ACC112 (cell line): ENCODE data around the gene PGBD4.
"Not testable (repeated sequence)": the region's sequence is repeated elsewhere in the genome, so short reads cannot be mapped to it uniquely, and the experiment has no call there.

Source experiments
- H2AFZ ChIP-seq: fragments of 200-600 bp; sonication (generic); one replicate; pipeline ENCODE4 v1.6.0; 2017; ENCODE audit warnings: antibody characterized with exemption, low read length; ENCODE audit not compliant: unreplicated experiment
- H3K27ac ChIP-seq: fragments of 200-600 bp; sonication (generic); 2 replicates; pipeline ENCODE4 v1.5.1; 2014; ENCODE audit warnings: low read depth, mild to moderate bottlenecking, antibody characterized with exemption, low read length, moderate library complexity
- H3K27me3 ChIP-seq: fragments of 200-600 bp; sonication (generic); 2 replicates; pipeline ENCODE4 v1.6.1; 2014; ENCODE audit warnings: mild to moderate bottlenecking, antibody characterized with exemption, low read length, moderate library complexity, mixed read lengths; ENCODE audit not compliant: insufficient read depth
- H3K36me3 ChIP-seq: fragments of 200-600 bp; sonication (generic); 2 replicates; pipeline ENCODE4 v1.6.1; 2016; ENCODE audit warnings: mild to moderate bottlenecking, antibody characterized with exemption, low read length, moderate library complexity, mixed read lengths; ENCODE audit not compliant: insufficient read depth
- H3K4me1 ChIP-seq: fragments of 200-600 bp; sonication (generic); one replicate; pipeline ENCODE4 v1.6.1; 2016; ENCODE audit warnings: low read length, mixed read lengths; ENCODE audit not compliant: insufficient read depth, unreplicated experiment, control insufficient read depth
- H3K4me3 ChIP-seq: fragments of 200-600 bp; sonication (generic); 2 replicates; pipeline ENCODE4 v1.5.1; 2014; ENCODE audit warnings: mild to moderate bottlenecking, low read depth, low read length
- H3K79me2 ChIP-seq: fragments of 200-600 bp; sonication (generic); one replicate; pipeline ENCODE4 v1.6.0; 2016; ENCODE audit warnings: low read length; ENCODE audit not compliant: control insufficient read depth, unreplicated experiment, insufficient read depth

The PGBD4 gene

DNA sequence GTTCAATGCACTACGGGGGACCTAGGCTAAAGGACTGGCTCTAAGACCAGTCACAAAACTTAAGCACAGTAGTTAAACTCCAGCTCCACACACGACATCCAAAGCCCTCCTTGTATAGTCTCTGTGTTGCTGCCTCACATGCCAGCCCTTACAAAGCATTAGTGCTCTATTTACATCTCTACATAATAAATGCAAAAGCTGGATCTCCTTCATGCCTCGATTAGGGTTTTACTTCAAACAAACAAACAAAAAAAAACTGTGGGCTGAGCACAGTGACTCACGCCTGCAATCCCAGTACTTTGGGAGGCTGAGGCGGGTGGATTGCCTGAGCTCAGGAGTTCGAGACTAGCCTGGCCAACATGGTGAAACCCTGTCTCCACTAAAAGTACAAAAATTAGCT is 9.6 kb downstream of the PGBD4 start:
- Histone ChIP-seq H3K79me2 (no peaks in the 10 kb centered on the region), H3K27ac (no peak overlapping the region), H3K4me1 (no peaks in the 10 kb centered on the region), H3K36me3 (no peaks in the 10 kb centered on the region), H2AFZ (no peak overlapping the region), H3K27me3 (no peaks in the 10 kb centered on the region), H3K4me3 (no peak overlapping the region)

DNA sequence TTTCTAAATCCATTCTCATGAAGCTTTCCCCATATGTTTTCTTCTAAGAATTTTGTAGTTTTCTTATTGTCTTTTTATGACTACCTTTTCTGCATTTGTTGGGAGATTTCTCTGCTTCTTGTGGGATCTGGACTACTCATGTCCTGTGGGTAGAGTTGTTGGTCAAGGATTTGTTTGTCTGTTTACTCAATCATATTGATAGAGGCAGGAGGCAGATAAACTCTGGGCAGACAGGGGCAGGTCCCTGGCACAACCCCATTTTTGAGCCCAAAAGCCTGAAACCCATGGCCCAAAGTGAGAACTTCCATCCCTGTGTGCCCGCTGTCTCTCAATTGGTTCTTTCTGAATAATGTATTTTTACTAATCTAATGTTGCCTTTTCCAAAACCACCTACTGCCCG is 12.3 kb downstream of the PGBD4 start:
- no peak overlapping the region for H3K4me3 ChIP-seq
- no peak overlapping the region for H2AFZ ChIP-seq
- no peaks in the 10 kb centered on the region for H3K79me2 ChIP-seq
- no peak overlapping the region for H3K27ac ChIP-seq
- H3K27me3 ChIP-seq, result no peaks in the 10 kb centered on the region
- H3K4me1 ChIP-seq, result no peaks in the 10 kb centered on the region
- no peaks in the 10 kb centered on the region for H3K36me3 ChIP-seq

DNA sequence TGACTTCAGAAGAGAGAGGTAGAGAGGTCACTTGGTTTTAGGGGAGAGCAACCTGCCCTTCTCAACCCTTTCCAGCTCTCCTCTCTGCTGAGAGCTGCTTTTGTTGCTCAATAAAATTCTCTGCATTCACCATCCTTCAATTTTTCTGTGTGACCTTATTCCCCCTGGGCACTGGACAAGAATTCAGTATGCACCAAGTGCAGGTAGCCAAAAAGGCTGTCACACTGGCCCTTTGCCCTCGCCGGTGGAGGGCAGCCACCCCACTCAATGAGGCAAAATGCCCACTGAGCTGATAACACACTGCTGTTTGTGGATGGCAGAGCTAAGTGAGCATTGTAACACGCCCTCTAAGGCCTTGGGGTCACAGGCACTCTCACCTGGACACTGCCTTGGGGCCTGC is 12.9 kb downstream of the PGBD4 start:
- no peak overlapping the region for H2AFZ ChIP-seq
- no peak overlapping the region for H3K27ac ChIP-seq
- no peaks in the 10 kb centered on the region for H3K36me3 ChIP-seq
- H3K79me2 ChIP-seq, result no peaks in the 10 kb centered on the region
- no peaks in the 10 kb centered on the region for H3K4me1 ChIP-seq
- H3K4me3 ChIP-seq, result no peak overlapping the region
- no peaks in the 10 kb centered on the region for H3K27me3 ChIP-seq

DNA sequence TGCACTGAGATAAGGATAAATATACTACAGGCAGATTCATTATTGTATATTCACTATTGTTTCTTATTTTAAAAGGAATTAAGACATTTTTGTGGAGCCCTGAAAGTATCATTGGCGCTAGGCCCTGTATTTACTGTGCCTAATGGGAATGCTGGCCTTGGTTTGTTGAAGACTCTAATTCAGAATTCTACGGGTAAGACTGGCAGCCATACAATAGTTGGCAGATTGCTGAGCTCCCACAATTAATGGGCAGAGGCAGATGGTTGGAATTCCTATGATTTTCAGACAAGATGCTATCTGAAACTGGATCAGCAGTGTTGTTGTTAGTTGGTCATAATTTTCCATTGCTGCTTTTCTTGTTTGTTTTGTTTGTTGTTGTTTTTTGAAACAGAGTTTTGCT is 14.7 kb downstream of the PGBD4 start:
- Histone ChIP-seq H3K27me3 (no peaks in the 10 kb centered on the region), H2AFZ (no peak overlapping the region), H3K36me3 (no peaks in the 10 kb centered on the region), H3K4me1 (no peaks in the 10 kb centered on the region), H3K79me2 (no peaks in the 10 kb centered on the region), H3K4me3 (no peak overlapping the region), H3K27ac (no peak overlapping the region)

DNA sequence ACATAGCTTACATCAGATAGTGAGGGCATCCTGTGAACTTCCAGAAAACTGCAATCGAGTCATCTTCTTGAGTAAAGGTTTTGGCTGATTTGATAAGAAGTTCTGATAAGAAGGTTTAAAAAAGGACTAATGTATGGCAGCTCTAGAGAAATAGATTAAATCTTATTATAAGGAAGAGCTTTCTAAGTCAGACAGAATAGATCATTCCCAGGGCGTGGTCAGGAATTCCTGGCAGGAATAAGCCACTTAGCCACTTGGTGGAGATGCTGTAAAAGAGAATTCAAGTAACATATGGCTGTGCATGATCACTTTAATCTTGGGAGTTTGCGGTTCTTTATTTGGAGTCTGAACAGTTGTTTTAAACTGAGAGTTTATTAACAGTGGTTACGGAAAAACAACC is 17.4 kb downstream of the PGBD4 start:
- H3K4me1 ChIP-seq, result peaks cover 14% of the 10 kb centered on the region
- H2AFZ ChIP-seq, result no peak overlapping the region
- H3K79me2 ChIP-seq, result no peaks in the 10 kb centered on the region
- no peak overlapping the region for H3K4me3 ChIP-seq
- H3K36me3 ChIP-seq, result no peaks in the 10 kb centered on the region
- H3K27ac ChIP-seq, result no peak overlapping the region
- no peaks in the 10 kb centered on the region for H3K27me3 ChIP-seq

DNA sequence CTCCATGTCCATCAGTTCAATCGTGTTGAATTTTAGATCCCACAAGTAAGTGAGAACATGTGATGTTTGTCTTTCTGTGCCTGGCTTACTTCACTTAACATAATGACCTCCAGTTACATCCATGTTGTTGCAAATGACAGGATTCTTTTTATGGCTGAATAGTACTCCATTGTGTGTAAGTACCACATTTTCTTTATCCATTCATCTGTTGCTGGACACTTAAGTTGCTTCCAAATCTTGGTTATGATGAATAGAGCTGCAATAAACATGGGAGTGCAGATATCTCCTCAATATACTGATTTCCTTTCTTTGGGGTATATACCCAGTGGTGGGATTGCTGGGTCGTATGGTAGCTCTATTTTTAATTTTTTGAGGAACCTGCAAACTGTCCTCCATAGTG is 18.5 kb downstream of the PGBD4 start:
- peaks cover 14% of the 10 kb centered on the region for H3K4me1 ChIP-seq
- H3K36me3 ChIP-seq, H3K79me2 ChIP-seq, H3K27ac ChIP-seq, H2AFZ ChIP-seq, H3K4me3 ChIP-seq, H3K27me3 ChIP-seq: not testable (repeated sequence)

DNA sequence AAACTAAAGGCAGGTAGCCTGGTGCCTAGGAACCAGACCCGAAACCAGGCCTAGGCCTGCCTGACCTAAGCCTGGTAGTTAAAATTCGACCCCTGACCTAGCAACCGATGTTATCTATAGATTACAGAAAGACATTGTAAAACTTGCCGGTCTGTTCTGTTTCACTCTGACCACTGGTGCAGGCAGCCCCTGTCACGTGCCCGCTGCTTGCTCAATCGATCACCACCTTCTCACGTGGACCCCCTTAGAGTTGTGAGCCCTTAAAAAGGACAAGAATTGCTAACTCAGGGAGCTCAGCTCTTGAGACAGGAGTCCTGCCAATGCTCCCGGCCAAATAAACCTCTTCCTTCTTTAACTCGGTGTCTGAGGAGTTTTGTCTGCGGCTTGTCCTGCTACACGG is 19.9 kb downstream of the PGBD4 start:
- not testable (repeated sequence) for H3K27me3 ChIP-seq

DNA sequence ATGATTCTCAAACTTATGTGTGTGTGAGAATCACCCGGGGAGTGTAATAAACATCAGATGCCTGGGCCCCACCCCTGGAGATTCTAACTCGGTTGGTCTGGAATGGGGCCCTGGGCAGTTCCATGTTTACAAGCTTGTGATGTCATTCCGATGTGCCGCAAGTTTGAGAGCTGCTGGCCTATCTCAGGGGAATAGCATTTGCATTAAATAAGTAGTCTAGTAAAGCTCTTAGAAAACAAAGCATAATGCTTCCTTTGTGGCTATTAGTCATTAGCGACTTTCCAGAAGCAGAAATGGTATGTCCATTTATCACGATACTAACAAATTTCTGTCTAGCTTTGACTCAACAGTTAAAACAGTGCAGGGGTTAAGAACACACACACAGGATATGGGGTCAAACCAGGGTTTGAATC is 20.9 kb downstream of the PGBD4 start:
- H2AFZ ChIP-seq, result peak overlapping the region; percentile 17

More for the DNA sequence above, 19.9 kb downstream of the PGBD4 start:
- H2AFZ ChIP-seq, H3K4me3 ChIP-seq, H3K27ac ChIP-seq, H3K36me3 ChIP-seq, H3K79me2 ChIP-seq: not testable (repeated sequence)
- H3K4me1 ChIP-seq, result peaks cover 14% of the 10 kb centered on the region

DNA sequence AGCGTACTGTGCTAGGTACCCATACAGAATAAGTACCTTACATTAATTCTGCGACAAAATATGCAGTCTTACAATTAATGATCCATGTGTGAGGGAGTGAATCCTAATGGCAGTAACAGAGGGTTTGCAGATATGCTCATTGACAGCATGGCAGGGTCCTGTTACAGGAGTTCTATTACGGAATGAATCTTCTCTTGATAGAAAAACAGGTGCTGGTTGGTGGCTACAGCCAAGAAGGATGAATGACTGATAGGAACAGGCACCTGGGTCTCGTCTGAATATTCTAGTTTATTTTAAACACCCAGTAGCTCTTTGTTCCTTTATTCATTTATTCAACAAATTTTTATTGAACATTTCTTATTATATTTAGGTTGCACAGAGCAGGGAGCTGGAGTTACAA is 22.8 kb downstream of the PGBD4 start:
- Histone ChIP-seq H3K4me1 (peaks cover 14% of the 10 kb centered on the region), H3K27me3 (no peaks in the 10 kb centered on the region), H3K27ac (no peak overlapping the region), H3K4me3 (no peak overlapping the region), H3K79me2 (no peaks in the 10 kb centered on the region), H3K36me3 (no peaks in the 10 kb centered on the region), H2AFZ (no peak overlapping the region)

More for the DNA sequence above, 20.9 kb downstream of the PGBD4 start:
- H3K36me3 ChIP-seq, result no peaks in the 10 kb centered on the region
- no peaks in the 10 kb centered on the region for H3K79me2 ChIP-seq
- H3K27me3 ChIP-seq, result no peaks in the 10 kb centered on the region
- H3K4me3 ChIP-seq, result no peak overlapping the region
- H3K4me1 ChIP-seq, result peaks cover 14% of the 10 kb centered on the region
- peak overlapping the region; percentile 70 for H3K27ac ChIP-seq

DNA sequence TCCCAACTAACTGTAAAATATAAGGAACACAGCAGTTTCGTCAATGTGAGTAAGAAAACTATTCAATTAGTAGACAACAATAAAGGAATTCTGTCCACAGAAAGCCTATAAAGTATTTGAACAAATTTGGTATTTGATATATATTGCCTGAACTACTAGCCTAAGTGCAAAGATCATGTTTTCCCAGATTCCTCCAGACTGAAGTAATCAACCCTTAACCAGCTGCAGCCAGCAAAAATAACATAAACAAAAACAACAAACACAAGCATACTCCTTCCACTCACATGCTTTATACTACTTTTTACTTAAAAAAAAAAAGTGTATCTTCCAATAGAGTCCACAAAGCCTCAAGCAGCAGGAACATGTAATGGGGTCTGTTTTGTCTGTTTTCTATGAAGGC is 24.1 kb downstream of the PGBD4 start:
- Histone ChIP-seq H3K36me3 (no peaks in the 10 kb centered on the region), H3K4me3 (no peak overlapping the region), H3K79me2 (no peaks in the 10 kb centered on the region), H3K4me1 (peaks cover 14% of the 10 kb centered on the region), H3K27ac (no peak overlapping the region), H2AFZ (no peak overlapping the region), H3K27me3 (no peaks in the 10 kb centered on the region)

DNA sequence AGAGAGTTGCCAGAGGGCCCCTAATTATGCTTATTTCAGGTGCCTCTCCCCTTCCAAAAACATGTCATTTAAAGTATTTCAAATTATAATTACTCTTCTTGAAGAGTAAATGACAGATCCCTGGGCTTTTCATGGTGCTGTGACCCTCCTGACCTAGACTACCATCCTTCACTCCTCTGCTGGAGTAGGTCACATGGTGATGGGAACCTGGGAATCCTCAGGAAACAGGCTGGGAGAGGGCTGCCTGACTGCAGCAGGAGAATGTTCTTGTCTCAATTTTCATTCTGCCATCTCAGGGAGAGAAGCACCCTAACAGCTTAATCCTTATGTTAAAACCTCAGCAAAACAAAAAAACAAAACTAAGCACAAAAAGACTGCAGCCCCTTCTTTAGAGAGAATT is 24.6 kb downstream of the PGBD4 start:
- no peak overlapping the region for H3K27ac ChIP-seq
- no peaks in the 10 kb centered on the region for H3K79me2 ChIP-seq
- H3K4me1 ChIP-seq, result peaks cover 14% of the 10 kb centered on the region
- H2AFZ ChIP-seq, result no peak overlapping the region
- no peaks in the 10 kb centered on the region for H3K27me3 ChIP-seq
- H3K36me3 ChIP-seq, result no peaks in the 10 kb centered on the region
- no peak overlapping the region for H3K4me3 ChIP-seq

DNA sequence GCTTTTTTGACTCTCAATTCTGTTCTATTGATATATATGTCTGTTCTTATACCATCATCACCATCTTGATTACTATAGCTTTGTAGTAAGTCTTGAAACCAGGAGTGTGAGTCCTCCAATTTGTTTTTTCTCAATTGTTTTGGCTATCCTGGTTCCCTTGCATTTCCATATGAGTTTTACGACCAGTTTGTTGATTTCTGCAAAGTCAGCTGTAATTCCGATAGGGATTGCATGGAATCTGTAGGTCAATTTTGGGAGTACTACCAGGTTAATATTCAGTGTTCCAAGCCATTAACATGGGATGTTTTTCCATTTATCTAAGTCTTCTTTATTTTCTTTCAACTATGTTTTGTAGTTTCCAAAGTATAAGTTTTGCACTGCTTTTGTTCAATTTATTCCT is 27.0 kb downstream of the PGBD4 start:
- no peaks in the 10 kb centered on the region for H3K4me1 ChIP-seq
- no peaks in the 10 kb centered on the region for H3K79me2 ChIP-seq

More for the DNA sequence above, 27.0 kb downstream of the PGBD4 start:
- H3K27ac ChIP-seq, result no peak overlapping the region
- H3K4me3 ChIP-seq, result no peak overlapping the region
- H3K27me3 ChIP-seq, result no peaks in the 10 kb centered on the region
- no peaks in the 10 kb centered on the region for H3K36me3 ChIP-seq
- no peak overlapping the region for H2AFZ ChIP-seq
